ENCODE data around the gene UBE2K.
"Not testable (repeated sequence)": the region's sequence is repeated elsewhere in the genome, so short reads cannot be mapped to it uniquely, and the experiment has no call there.

Gene UBE2K

DNA sequence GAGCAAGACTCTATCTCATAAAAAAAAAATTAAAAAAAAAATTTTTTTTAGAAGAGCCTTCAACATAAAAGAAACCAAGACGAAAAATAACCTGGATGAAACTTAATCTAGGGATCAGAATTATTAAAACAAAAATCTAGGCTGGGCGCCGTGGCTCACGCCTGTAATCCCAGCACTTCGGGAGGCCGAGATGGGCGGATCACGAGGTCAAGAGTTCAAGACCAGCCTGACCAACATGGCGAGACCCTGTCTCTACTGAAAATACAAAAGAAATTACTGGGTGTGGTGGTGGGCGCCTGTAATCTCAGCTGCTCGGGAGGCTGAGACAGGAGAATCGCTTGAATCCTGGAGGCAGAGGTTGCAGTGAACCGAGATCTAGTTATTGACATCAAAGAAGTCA, 95.0 kb downstream of the UBE2K start:
- not testable (repeated sequence) for DNase-seq (ENCODE audit: low read depth in 2 of 2)

DNA sequence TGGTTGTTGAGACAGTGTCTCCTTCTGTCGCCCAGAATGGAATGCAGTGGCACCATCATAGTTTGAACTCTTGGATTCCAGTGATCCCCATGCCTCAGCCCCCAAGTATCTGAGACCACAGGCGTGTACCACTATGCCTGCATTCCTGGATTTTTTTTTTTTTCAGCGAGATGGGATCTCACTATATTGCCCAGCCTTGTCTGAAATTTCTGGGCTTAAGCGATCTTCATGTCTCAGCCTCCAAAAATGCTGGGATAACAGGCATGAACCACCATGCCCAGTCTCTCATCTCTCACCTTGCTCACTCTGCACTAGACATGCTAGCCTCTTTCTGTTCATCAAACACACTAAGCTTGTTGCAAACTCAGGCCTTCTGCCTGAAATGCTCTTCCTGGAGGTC, 104.1 kb downstream of the UBE2K start:
- no peak for DNase-seq (ENCODE audit: low read depth in 2 of 2)

DNA sequence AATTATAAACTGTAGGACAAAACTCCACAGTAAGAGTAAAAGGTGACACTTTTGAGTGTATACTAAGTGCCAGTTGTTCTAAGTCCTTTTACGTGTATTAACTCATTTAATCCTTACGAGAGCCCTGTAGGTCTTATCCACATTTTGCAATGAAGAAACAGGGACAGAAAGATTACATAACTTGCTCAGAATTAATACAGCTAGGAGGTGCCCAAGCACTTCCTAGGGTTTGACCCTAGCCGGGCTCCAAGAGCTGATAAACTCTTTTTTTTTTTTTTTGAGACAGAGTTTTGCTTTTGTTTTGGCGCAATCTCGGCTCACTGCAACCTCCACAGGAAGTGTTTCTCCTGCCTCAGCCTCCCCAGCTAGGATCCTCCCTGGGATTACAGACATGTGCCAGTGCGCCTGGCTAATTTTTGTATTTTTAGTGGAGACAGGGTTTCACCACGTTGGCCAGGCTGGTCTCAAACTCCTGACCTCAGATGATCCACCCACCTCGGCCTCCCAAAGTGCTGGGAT, 110.4 kb downstream of the UBE2K start:
- no peak for DNase-seq (ENCODE audit: low read depth in 2 of 2)

DNA sequence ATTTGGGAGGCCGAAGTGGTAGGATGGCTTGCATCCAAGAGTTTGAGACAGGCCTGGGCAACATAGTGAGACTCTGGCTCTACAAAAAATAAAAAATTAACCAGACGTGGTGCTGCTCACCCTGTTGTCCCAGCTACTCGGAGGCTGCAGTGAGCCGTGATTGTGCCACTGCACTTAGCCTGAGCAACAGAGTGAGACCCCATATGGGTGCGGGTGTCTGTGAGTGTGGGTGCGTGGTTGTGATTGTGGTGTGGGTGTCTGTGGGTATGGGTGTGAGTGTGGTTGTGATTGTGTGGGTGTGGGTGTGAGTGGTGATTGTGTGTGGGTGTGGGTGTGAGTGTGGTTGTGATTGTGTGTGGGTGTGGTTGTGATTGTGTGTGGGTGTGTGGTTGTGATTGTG, 114.6 kb downstream of the UBE2K start:
- no peak for DNase-seq (ENCODE audit: low read depth in 2 of 2)

DNA sequence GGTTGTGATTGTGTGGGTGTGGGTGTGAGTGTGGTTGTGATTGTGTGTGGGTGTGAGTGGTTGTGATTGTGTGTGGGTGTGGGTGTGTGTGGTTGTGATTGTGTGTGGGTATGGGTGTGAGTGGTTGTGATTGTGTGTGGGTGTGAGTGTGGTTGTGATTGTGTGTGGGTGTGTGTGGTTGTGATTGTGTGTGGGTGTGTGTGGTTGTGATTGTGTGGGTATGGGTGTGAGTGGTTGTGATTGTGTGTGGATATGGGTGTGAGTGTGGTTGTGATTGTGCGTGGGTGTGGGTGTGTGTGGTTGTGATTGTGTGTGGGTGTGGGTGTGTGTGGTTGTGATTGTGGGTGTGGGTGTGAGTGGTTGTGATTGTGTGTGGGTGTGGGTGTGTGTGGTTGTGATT, 115.1 kb downstream of the UBE2K start:
- DNase-seq (ENCODE audit: low read depth in 2 of 2) = not testable (repeated sequence)

DNA sequence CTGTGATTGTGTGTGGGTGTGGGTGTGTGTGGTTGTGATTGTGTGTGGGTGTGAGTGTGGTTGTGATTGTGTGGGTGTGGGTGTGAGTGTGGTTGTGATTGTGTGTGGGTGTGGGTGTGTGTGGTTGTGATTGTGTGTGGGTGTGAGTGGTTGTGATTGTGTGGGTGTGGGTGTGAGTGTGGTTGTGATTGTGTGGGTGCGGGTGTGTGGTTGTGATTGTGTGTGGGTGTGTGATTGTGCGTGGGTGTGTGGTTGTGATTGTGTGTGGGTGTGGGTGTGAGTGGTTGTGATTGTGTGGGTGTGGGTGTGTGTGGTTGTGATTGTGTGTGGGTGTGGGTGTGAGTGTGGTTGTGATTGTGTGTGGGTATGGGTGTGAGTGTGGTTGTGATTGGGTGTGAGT, 115.8 kb downstream of the UBE2K start:
- not testable (repeated sequence) for DNase-seq (ENCODE audit: low read depth in 2 of 2)

DNA sequence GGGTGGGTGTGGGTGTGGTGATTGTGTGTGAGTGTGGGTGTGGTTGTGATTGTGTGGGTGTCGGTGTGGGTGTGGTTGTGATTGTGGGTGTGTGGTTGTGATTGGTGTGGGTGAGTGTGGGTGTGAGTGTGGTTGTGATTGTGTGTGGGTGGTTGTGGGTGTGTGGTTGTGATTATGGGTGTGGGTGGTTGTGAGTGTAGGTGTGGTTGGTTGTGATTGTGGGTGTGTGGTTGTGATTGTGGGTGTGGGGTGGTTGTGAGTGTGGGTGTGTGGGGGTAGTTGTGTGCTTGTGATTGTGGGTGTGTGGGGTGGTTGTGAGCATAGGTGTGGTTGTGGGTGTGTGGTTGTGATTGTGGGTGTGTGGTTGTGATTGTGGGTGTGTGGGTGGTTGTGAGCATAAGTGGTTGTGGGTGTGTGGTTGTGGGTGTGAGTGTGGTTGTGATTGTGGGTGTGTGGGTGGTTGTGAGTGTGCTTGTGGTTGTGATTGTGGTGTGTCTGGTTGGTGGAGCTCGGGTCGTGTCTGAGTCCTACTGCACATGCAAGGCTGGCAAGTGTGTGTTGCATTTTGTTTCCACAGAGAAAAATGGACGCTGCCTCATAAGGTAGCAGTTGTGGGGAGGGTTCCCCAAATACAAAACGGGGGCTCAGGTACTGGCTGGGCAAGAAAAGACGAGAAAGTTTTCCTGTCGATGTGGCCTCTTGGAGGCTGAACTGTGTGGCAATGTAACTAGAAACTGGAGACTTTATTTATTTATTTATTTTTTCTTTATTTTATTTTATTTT, 116.7 kb downstream of the UBE2K start:
- no peak for DNase-seq (ENCODE audit: low read depth in 2 of 2)

DNA sequence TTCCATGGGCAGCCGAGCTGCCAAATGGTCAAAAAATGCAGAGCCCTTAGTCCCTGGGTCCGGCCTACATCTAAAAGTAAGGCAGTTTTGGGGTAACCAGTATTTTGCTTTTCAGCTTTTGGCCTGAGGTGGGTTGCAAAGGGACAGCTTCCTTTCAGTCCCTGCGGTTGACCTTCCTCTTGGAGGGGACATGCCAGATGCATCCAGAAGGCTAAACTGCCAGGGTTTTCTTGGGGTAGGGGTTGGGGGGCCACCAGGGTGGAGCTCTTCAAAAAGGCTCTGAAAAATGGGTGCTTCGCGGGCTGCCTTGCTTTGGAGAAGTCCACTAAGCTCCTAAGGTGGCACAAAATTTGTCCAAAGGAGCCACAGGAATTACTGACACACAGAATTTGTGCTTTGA, 120.7 kb downstream of the UBE2K start:
- no peak for DNase-seq (ENCODE audit: low read depth in 2 of 2)

DNA sequence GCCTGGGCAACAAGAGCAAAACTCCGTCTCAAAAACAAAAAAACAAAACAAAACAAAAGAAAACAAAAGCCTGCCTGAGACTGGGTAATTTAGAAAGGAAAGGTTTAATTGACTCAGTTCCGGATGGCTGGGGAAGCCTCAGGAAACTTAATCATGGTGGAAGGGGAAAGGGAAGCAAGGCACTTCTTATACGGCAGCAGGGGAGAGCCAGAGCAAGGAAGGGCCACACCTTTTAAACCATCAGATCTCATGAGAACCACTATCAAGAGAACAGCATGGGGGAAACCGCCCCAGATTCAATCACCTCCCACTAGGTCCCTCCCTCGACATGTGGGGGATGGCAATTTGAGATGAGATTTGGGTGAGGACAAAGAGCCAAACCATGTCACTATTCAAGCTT, 122.2 kb downstream of the UBE2K start:
- DNase-seq (ENCODE audit: low read depth in 2 of 2) = no peak

DNA sequence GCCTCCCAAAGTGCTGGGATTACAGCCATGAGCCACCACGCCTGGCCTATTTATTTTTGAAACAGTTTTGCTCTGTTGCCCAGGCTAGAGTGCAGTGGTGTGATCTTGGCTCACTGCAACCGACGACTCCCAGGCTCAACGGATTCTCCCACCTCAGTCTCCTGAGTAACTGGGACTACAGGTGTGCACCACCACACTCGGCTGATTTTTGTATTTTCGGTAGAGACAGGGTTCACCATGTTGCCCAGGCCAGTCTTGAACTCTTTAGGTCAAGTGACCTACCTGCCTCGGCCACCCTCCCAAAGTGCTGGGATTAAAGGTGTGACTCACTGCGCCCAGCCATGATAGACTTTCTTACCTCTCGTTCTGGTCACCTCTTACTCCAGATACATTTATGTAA, 124.0 kb downstream of the UBE2K start:
- DNase-seq (ENCODE audit: low read depth in 2 of 2) = no peak

DNA sequence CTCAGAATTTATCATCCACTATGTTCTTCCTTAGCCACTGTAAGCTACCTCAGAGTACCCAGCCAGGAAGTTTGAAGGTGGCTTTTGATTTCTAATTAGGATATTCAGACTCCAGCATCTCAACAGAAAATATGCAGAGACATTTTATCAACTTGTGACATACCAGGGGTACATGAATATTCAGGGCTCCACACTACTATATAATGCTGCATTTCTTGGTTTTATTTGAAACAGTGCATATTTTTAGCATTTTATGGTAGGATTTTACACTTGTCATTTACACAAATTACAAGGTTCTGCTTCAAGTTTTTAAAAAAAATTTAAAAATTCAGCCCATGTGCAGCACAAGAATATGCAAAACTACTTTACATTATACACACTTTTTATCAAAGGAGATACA, 124.7 kb downstream of the UBE2K start:
- no peak for DNase-seq (ENCODE audit: low read depth in 2 of 2)

DNA sequence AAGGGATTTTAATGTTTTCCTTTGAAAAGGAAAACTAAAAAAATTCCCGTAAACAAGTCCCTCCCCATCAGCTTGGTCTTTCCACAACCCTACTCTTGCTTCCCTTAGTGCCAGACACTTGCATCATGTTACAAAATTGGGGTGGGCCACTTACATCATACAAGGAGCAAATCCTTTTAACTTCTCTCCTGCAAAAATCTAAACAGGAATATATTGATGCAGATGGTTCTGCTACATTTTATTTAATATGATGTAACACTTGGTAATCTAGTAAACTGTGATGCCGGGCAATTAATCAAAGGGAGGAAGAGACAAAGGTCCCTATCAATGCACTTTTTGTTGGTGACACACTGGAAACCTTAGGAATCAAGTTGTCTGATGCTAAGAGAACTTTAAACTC, 125.3 kb downstream of the UBE2K start:
- DNase-seq (ENCODE audit: low read depth in 2 of 2) = no peak

DNA sequence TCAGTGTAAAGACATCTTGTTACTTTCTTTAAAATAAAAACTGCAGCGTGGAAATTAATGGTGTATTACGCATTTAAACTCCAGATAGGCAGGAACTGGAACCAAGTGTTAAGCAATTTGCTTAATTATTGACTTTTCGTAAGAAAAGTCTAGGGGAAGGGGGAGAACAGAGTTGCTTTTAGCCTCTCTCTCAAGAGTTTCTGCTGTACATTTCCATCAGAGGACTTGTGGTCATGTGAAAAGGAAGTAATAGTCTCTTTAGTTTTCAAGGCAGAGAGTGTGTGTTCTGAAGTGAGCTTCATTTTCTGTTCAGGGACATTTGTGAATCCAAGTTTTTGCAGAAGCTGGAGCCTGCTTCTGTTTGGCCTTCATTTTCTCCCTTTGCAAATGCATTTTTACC, 127.2 kb downstream of the UBE2K start:
- no peak for DNase-seq (ENCODE audit: low read depth in 2 of 2)

DNA sequence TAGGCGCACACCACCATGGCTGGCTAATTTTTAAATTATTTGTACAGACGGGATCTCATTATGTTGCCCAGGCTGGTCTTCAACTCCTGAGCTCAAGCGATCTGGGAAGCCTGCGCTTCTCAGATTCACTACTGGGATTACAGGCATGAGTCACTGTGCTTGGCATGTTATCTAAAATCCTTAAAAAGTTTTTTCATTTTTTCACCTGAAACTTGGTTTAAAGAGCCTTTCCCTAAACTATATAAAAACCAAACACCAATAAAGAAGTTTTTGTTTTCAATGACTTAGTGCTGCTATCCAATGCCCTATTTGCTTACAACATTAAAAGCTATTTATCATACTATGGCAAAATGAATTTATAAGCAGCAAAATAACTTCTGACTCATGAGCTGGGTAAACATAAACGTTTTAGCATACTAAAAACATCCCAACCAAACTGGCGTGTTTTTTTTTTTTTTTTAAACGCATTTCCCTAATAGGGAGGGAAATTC, 127.8 kb downstream of the UBE2K start:
- DNase-seq (ENCODE audit: low read depth in 2 of 2) = no peak

Data from stimulated activated CD4-positive, alpha-beta T cell treated with anti-CD3 and anti-CD28 coated beads, Interleukin-15, amount 100 ng/mL, for 48 hours (primary cell).